Measurements from ENCODE around the gene ATP6V1C2.

Gene ATP6V1C2

GRCh38 chr2:10818984-10819383 lies 97.6 kb downstream of the ATP6V1C2 start:
- H2AFZ ChIP-seq (ENCODE audit: low read depth, low read length), result no peak overlapping the region
- H3K79me2 ChIP-seq (ENCODE audit: low read length), result no peaks in the 10 kb centered on the region
- no peak overlapping the region for H3K4me3 ChIP-seq (ENCODE audit: low read length)
- H3K4me2 ChIP-seq (ENCODE audit: low read length), result no peak overlapping the region
- H3K27ac ChIP-seq (ENCODE audit: low read length), result no peak overlapping the region
- 0 out of 2 replicates have a peak, but pooled peaks cover 3% of the 10 kb centered on the region for H3K4me1 ChIP-seq (ENCODE audit: low read length)
- H3K9ac ChIP-seq (ENCODE audit: low read length), result no peak overlapping the region
- no peaks in the 10 kb centered on the region for H3K36me3 ChIP-seq (replicated peaks; ENCODE audit: low read depth, low read length)
- H3K27me3 ChIP-seq (ENCODE audit: low read depth, low read length), result peaks cover 49% of the 10 kb centered on the region
- no peaks in the 10 kb centered on the region for H4K20me1 ChIP-seq (ENCODE audit: insufficient read depth, low read length)
- no peaks in the 10 kb centered on the region for H3K9me3 ChIP-seq (ENCODE audit: insufficient read depth, low read length)
- TF ChIP-seq CTCF (IDR thresholded peaks at IDR 0.05; ENCODE audit: low read depth, low read length) (no peak), EZH2phosphoT487 (IDR thresholded peaks at IDR 0.05; ENCODE audit: low read depth) (no peak)

- no peak overlapping the region for H3K4me3 ChIP-seq (ENCODE audit: low read length)
- no peaks in the 10 kb centered on the region for H3K9me3 ChIP-seq (ENCODE audit: insufficient read depth, low read length)
- H3K27me3 ChIP-seq (ENCODE audit: low read depth, low read length), result peaks cover 48% of the 10 kb centered on the region
- 0 out of 2 replicates have a peak, but pooled peaks cover 3% of the 10 kb centered on the region for H3K4me1 ChIP-seq (ENCODE audit: low read length)
- TF ChIP-seq EZH2phosphoT487 (IDR thresholded peaks at IDR 0.05; ENCODE audit: low read depth), result no peak
- TF ChIP-seq CTCF (IDR thresholded peaks at IDR 0.05; ENCODE audit: low read depth, low read length), result no peak
- no peak overlapping the region for H3K9ac ChIP-seq (ENCODE audit: low read length)
- H2AFZ ChIP-seq (ENCODE audit: low read depth, low read length), result no peak overlapping the region
- H3K27ac ChIP-seq (ENCODE audit: low read length), result no peak overlapping the region
- no peak overlapping the region for H3K4me2 ChIP-seq (ENCODE audit: low read length)
- H4K20me1 ChIP-seq (ENCODE audit: insufficient read depth, low read length), result no peaks in the 10 kb centered on the region
- no peaks in the 10 kb centered on the region for H3K36me3 ChIP-seq (replicated peaks; ENCODE audit: low read depth, low read length)
- no peaks in the 10 kb centered on the region for H3K79me2 ChIP-seq (ENCODE audit: low read length)
Observed at GRCh38 chr2:10819714-10820314, 98.4 kb downstream of the ATP6V1C2 start.

GRCh38 chr2:10820562-10820961 lies 99.1 kb downstream of the ATP6V1C2 start:
- TF ChIP-seq CTCF (IDR thresholded peaks at IDR 0.05; ENCODE audit: low read depth, low read length), result no peak
- TF ChIP-seq EZH2phosphoT487 (IDR thresholded peaks at IDR 0.05; ENCODE audit: low read depth), result no peak
- H3K79me2 ChIP-seq (ENCODE audit: low read length), result no peaks in the 10 kb centered on the region
- 0 out of 2 replicates have a peak, but pooled peaks cover 3% of the 10 kb centered on the region for H3K4me1 ChIP-seq (ENCODE audit: low read length)
- no peak overlapping the region for H3K27ac ChIP-seq (ENCODE audit: low read length)
- H2AFZ ChIP-seq (ENCODE audit: low read depth, low read length), result no peak overlapping the region
- no peaks in the 10 kb centered on the region for H4K20me1 ChIP-seq (ENCODE audit: insufficient read depth, low read length)
- H3K36me3 ChIP-seq (replicated peaks; ENCODE audit: low read depth, low read length), result no peaks in the 10 kb centered on the region
- H3K27me3 ChIP-seq (ENCODE audit: low read depth, low read length), result peaks cover 50% of the 10 kb centered on the region
- H3K4me2 ChIP-seq (ENCODE audit: low read length), result no peak overlapping the region
- H3K9me3 ChIP-seq (ENCODE audit: insufficient read depth, low read length), result no peaks in the 10 kb centered on the region
- no peak overlapping the region for H3K9ac ChIP-seq (ENCODE audit: low read length)
- no peak overlapping the region for H3K4me3 ChIP-seq (ENCODE audit: low read length)

- Histone ChIP-seq H3K27ac (ENCODE audit: low read length) (no peak overlapping the region), H3K9me3 (ENCODE audit: insufficient read depth, low read length) (no peaks in the 10 kb centered on the region), H3K4me2 (ENCODE audit: low read length) (no peak overlapping the region), H3K79me2 (ENCODE audit: low read length) (no peaks in the 10 kb centered on the region), H2AFZ (ENCODE audit: low read depth, low read length) (no peak overlapping the region), H3K36me3 (replicated peaks; ENCODE audit: low read depth, low read length) (no peaks in the 10 kb centered on the region), H3K27me3 (ENCODE audit: low read depth, low read length) (peaks cover 56% of the 10 kb centered on the region), H3K9ac (ENCODE audit: low read length) (no peak overlapping the region), H3K4me3 (ENCODE audit: low read length) (no peak overlapping the region), H3K4me1 (ENCODE audit: low read length) (0 out of 2 replicates have a peak, but pooled peaks cover 3% of the 10 kb centered on the region), H4K20me1 (ENCODE audit: insufficient read depth, low read length) (no peaks in the 10 kb centered on the region)
- TF ChIP-seq CTCF (IDR thresholded peaks at IDR 0.05; ENCODE audit: low read depth, low read length), result no peak
- no peak for TF ChIP-seq EZH2phosphoT487 (IDR thresholded peaks at IDR 0.05; ENCODE audit: low read depth)
Observed at GRCh38 chr2:10820978-10821695, 99.7 kb downstream of the ATP6V1C2 start.

All from OCI-LY3 (cell line).